HepG2 (cell line): Measurements from ENCODE around the gene SLA2. TPM values are rescaled to one million over a fixed set of nuclear protein-coding genes. Genes with fewer than 3 reads are reported as not detected.

ENCODE experiments used
- ATAC-seq: fragments of 200-7000 bp; cut with Tn5 transposase; 3 replicates; pipeline ENCODE4 v1.9.1; 2020; ENCODE audit warnings: mild to moderate bottlenecking, moderate library complexity
- BruUV-seq: library from RNA; stranded (reverse); fragments of 400-500 nt; replicated peaks from 2 replicates; lab custom pipeline; 2021; lab: Mats Ljungman, UMichigan
- CTCF ChIA-PET: fragments of 300-600 bp; formaldehyde crosslinking; extraction: SDS; loops from one replicate; lab custom pipeline; 2021; ENCODE audit warnings: low total read pairs, inconsistent platforms, low intra/inter-chr PET ratio; lab: Yijun Ruan, JAX
- POLR2A ChIA-PET: fragments of 350-600 bp; sonication (Branson Sonifier 250); formaldehyde crosslinking; loops from one replicate; lab custom pipeline; 2020; ENCODE audit warnings: antibody characterized with exemption, inconsistent platforms; lab: Yijun Ruan, JAX
- DNase-seq: peaks from one replicate; pipeline ENCODE4 v3.0.0-alpha.2; 2015; ENCODE audit warnings: low spot score
- FAIRE-seq: peaks from 3 replicates; lab custom pipeline; 2011; peaks lifted over from hg19 to GRCh38; lab: Jason Lieb, UNC
- H2AFZ ChIP-seq: one replicate; pipeline ENCODE4 v1.6.1; 2011; ENCODE audit warnings: low read length, inconsistent platforms
- H3K27ac ChIP-seq: fragments of 300-600 bp; 3 replicates; pipeline ENCODE4 v1.8.0; 2011; ENCODE audit warnings: mixed run types, mild to moderate bottlenecking, mixed read lengths, low read length, inconsistent platforms; ENCODE audit not compliant: insufficient read depth; ENCODE audit errors: extremely low read length
- H3K27me3 ChIP-seq, 2 experiments: fragments of 200-600 bp in 1 of 2; 2 replicates in 1 of 2; 3 replicates in 1 of 2; pipeline versions ENCODE4 v1.6.0 to v1.8.0; 2011; ENCODE audit warnings: low read length in 2 of 2, mild to moderate bottlenecking in 2 of 2, moderate library complexity in 2 of 2, inconsistent platforms in 1 of 2; ENCODE audit not compliant: insufficient read depth in 2 of 2, control insufficient read depth in 1 of 2
- H3K36me3 ChIP-seq, 2 experiments: fragments of 200-600 bp in 1 of 2; replicated peaks in 1 of 2; 2 replicates in 1 of 2; 3 replicates in 1 of 2; pipeline versions ENCODE4 v1.5.1 to v1.8.0; 2011; ENCODE audit warnings: low read length in 2 of 2, inconsistent platforms in 1 of 2; ENCODE audit not compliant: insufficient read depth in 2 of 2, control insufficient read depth in 1 of 2
- H3K4me1 ChIP-seq: 2 replicates; pipeline ENCODE4 v1.5.1; 2012; ENCODE audit warnings: low read length, inconsistent platforms; ENCODE audit not compliant: insufficient read depth
- H3K4me2 ChIP-seq: 2 replicates; pipeline ENCODE4 v1.6.0; 2011; ENCODE audit warnings: low read depth, low read length, inconsistent platforms
- H3K4me3 ChIP-seq, 3 experiments: fragments of 200-600 bp in 1 of 3; sonication (generic), shearing (Covaris generic) in 1 of 3; replicated peaks in 1 of 3; 2 replicates each; pipeline ENCODE4 v1.5.1; 2011 to 2016; ENCODE audit warnings: low read length in 3 of 3, inconsistent platforms in 2 of 3, low read depth in 2 of 3, mild to moderate bottlenecking in 2 of 3, control low read depth in 1 of 3, mixed read lengths in 1 of 3; ENCODE audit not compliant: insufficient read depth in 1 of 3
- H3K79me2 ChIP-seq: one replicate; pipeline ENCODE4 v1.6.1; 2011; ENCODE audit warnings: low read length, inconsistent platforms; ENCODE audit not compliant: insufficient read depth
- H3K9ac ChIP-seq: 2 replicates; pipeline ENCODE4 v1.6.0; 2011; ENCODE audit warnings: mild to moderate bottlenecking, low read depth, low read length, inconsistent platforms; ENCODE audit not compliant: insufficient read depth
- H3K9me3 ChIP-seq: 2 replicates; pipeline ENCODE4 v1.5.1; 2012; ENCODE audit warnings: mild to moderate bottlenecking, low read length
- H4K20me1 ChIP-seq: 2 replicates; pipeline ENCODE4 v1.6.0; 2011; ENCODE audit warnings: inconsistent platforms, mild to moderate bottlenecking, low read length, moderate library complexity; ENCODE audit not compliant: insufficient read depth
- AGO1 ChIP-seq: fragments of 200-400 bp; formaldehyde crosslinking; IDR thresholded peaks from 2 replicates; pipeline ENCODE4 v1.6.1; 2017; ENCODE audit warnings: mild to moderate bottlenecking, low read depth, low read length, moderate library complexity; ENCODE audit not compliant: poor library complexity, severe bottlenecking
- BRCA1 ChIP-seq: sonication (generic); formaldehyde crosslinking; IDR thresholded peaks from 2 replicates; pipeline ENCODE4 v1.4.0; 2020; ENCODE audit warnings: missing genetic modification reagents
- RBFOX2 ChIP-seq: fragments of 200-400 bp; formaldehyde crosslinking; IDR thresholded peaks from 2 replicates; pipeline ENCODE4 v1.6.1; 2017; ENCODE audit warnings: low read depth, mild to moderate bottlenecking, low read length
- STAT5B ChIP-seq: sonication (generic); formaldehyde crosslinking; IDR thresholded peaks from 2 replicates; pipeline ENCODE4 v1.4.0; 2020; ENCODE audit warnings: missing genetic modification reagents
- ZMYM3 ChIP-seq: sonication (generic); formaldehyde crosslinking; IDR thresholded peaks from 2 replicates; pipeline ENCODE4 v1.5.1; 2020; ENCODE audit warnings: mild to moderate bottlenecking, missing genetic modification reagents
- ZNF296 ChIP-seq: sonication (generic); formaldehyde crosslinking; conservative IDR thresholded peaks from 2 replicates; pipeline ENCODE4 v1.5.0; 2020; ENCODE audit warnings: mild to moderate bottlenecking, missing genetic modification reagents
- ZNF589 ChIP-seq: sonication (generic); formaldehyde crosslinking; conservative IDR thresholded peaks from 2 replicates; pipeline ENCODE4 v1.8.0; 2022; ENCODE audit warnings: mild to moderate bottlenecking, moderate library complexity, missing genetic modification reagents
- WGBS: methylation state at CpG from one replicate; pipeline ENCODE4 v1.1.6; 2017; ENCODE audit warnings: low lambda C conversion rate; 5-methylcytosine and 5-hydroxymethylcytosine counted together
- in situ Hi-C: cut with HindIII; loops from 2 replicates; pipeline ENCODE4 v1.10.0; 2017; ENCODE audit warnings: low pct_unique_long_range_greater_than_20kb; ENCODE audit not compliant: extremely low pct_ligation_motif_present
- intact Hi-C: fragments of 100-400 bp; cut with micrococcal nuclease; formaldehyde crosslinking; loops from one replicate; pipeline ENCODE4 v1.10.0; 2022; ENCODE audit not compliant: unreplicated experiment
- polyA plus RNA-seq, 8 experiments: library from polyadenylated mRNA; depleted of rRNA in 3 of 8; stranded (reverse) in 7 of 8; unstranded in 1 of 8; fragments of >200 nt; fragmentation: Illumina TruSeq in 4 of 8; extraction: Trizol in 4 of 8; gene quantifications; 2 replicates each; pipeline versions ENCODE4 v1.2.1 to v1.2.3, GENCODE V29; 2011 to 2016; ENCODE audit warnings: low read depth in 4 of 8, missing spikeins in 1 of 8, mixed read lengths in 1 of 8; ENCODE audit not compliant: insufficient read depth in 1 of 8
- total RNA-seq, 5 experiments: library from RNA; depleted of rRNA; stranded (reverse); fragments of >200 nt; fragmentation: Illumina TruSeq; extraction: Trizol; gene quantifications; 2 replicates each; pipeline ENCODE4 v1.2.3, GENCODE V29; 2016; ENCODE audit warnings: low read depth in 1 of 5
- TF ChIP-seq, protein P1 (sequence below): sonication (generic); formaldehyde crosslinking; IDR thresholded peaks from 2 replicates; pipeline ENCODE4 v1.5.0; 2020; ENCODE audit warnings: missing genetic modification reagents, mild to moderate bottlenecking, borderline replicate concordance

Gene SLA2
- total and polyA plus RNA-seq, 2 of the 13 experiments (the other 11 are each of a cell fraction or from before 2014, with no cell fraction given) = 1.6 to 3.6 TPM

DNA sequence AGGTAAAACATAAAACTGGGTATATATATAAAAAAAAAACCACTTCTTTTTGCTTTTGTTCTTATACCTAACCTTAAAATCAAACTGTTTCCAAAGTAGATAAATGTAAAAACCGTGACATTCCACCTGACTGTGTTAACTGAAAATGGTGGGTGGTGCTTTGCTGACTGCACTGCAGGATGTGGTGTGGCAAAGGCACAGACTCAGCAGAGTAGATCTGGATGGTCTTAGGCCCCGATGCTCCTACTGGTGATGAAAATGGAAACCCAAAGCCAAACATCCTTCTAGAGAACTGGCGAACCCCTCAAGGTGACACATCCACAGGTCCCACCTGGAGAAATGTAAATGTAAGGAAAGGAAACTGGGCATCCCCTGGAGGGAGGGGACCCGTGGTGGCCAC is 63.7 kb downstream of the SLA2 start:
- in situ Hi-C loops (no loop called here), intact Hi-C loops (no loop called here)
- H3K9ac ChIP-seq = no peak overlapping the region
- ATAC-seq (no peak), FAIRE-seq (no peak), DNase-seq (no peak)
- H3K4me2 ChIP-seq = no peak overlapping the region
- H3K4me1 ChIP-seq = peaks cover 17% of the 10 kb centered on the region
- TSS peak; percentile 38 for BruUV-seq
- POLR2A ChIA-PET = interaction anchor here (4.9 kb wide), 1 partner anchor 8 kb away, joined by 28 read pairs; the partner anchor contains the start of gene TGIF2
- no peaks in the 10 kb centered on the region for H3K9me3 ChIP-seq
- H4K20me1 ChIP-seq = peaks cover 11% of the 10 kb centered on the region
- H3K36me3 ChIP-seq = peaks cover 42 to 61% of the 10 kb centered on the region in 2 experiments
- H3K79me2 ChIP-seq = peaks cover 22% of the 10 kb centered on the region
- CTCF ChIA-PET = no interaction called here
- no peak overlapping the region for H3K27ac ChIP-seq
- TF ChIP-seq AGO1 (no peak), STAT5B (CRISPR knock-in tag) (no peak), ZNF589 (CRISPR knock-in tag) (no peak), RBFOX2 (0 out of 2 replicates have a peak, but pooled peaks have one; percentile 29), ZNF296 (0 out of 2 replicates have a peak, but pooled peaks have one; percentile 19)
- TF ChIP-seq, all 625 proteins: peak for 2
- H3K27me3 ChIP-seq = no peaks in the 10 kb centered on the region
- no peak overlapping the region for H2AFZ ChIP-seq
- H3K4me3 ChIP-seq = no peak overlapping the region
- WGBS = 98% methylated on average over 4 of the region's 4 CpGs

GRCh38 chr20:36579996-36580545 is 65.9 kb downstream of the SLA2 start:
- Histone ChIP-seq H3K9me3 (no peaks in the 10 kb centered on the region), H3K27ac (no peak overlapping the region), H3K9ac (no peak overlapping the region), H3K79me2 (peaks cover 43% of the 10 kb centered on the region), H2AFZ (no peak overlapping the region), H3K27me3 (no peaks in the 10 kb centered on the region; a peak in 1 of 5 replicates), H3K4me3 (no peak overlapping the region), H4K20me1 (peaks cover 29% of the 10 kb centered on the region), H3K36me3 (peaks cover 35 to 51% of the 10 kb centered on the region in 2 experiments), H3K4me1 (peaks cover 33% of the 10 kb centered on the region), H3K4me2 (no peak overlapping the region)
- DNase-seq = no peak
- FAIRE-seq = no peak
- no peak for ATAC-seq
- BruUV-seq = no TSS peak
- in situ Hi-C loops = no loop called here
- ChIA-PET POLR2A (no interaction called here), CTCF (no interaction called here)
- intact Hi-C loops = loop anchor here (10.0 kb wide), 1 partner anchor 115 kb away; no protein-coding TSS in a partner anchor
- TF ChIP-seq BRCA1 (CRISPR knock-in tag) (no peak), ZMYM3 (CRISPR knock-in tag) (no peak)
- TF ChIP-seq, protein P1, sequence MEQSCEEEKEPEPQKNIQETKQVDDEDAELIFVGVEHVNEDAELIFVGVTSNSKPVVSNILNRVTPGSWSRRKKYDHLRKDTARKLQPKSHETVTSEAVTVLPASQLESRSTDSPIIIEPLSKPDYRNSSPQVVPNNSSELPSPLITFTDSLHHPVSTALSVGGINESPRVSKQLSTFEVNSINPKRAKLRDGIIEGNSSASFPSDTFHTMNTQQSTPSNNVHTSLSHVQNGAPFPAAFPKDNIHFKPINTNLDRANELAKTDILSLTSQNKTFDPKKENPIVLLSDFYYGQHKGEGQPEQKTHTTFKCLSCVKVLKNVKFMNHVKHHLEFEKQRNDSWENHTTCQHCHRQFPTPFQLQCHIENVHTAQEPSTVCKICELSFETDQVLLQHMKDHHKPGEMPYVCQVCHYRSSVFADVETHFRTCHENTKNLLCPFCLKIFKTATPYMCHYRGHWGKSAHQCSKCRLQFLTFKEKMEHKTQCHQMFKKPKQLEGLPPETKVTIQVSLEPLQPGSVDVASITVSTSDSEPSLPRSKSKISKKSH = no peak
- WGBS = 92% methylated on average over 2 of the region's 2 CpGs
